ENCODE measurements around the gene HLA-DPA1.

DNA sequence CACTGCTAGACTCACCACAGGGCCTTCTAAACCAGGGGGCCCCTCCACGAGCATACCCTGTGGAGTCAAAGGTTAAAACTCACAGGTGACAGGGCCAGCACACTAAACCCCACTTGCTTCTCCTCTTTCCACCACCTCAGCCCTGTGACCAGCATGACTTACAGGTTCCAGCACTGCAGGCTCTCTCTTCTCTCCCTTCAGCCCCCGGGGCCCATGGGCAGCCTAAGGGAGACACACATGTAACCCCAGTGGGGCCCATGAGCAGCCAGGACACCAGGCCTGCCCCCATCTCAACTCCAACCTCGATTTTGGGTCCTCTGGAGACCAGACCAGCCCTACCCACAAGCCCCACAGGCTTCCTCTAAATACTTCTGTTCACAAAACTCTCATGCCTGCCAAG lies 30.3 kb upstream of the HLA-DPA1 start:
- TF ChIP-seq EZH2 (IDR thresholded peaks at IDR 0.05) (no peak), POLR2AphosphoS5 (IDR thresholded peaks at IDR 0.05; ENCODE audit: borderline replicate concordance, low read depth, low read length) (no peak)
